B cell (primary cell): ENCODE measurements around the gene PLPPR5. TPM values are rescaled to one million over a fixed set of nuclear protein-coding genes. Genes with fewer than 3 reads are reported as not detected.

Source experiments
- ATAC-seq: fragments of 200-7000 bp; cut with Tn5 transposase; one replicate; pipeline ENCODE4 v1.10.0; 2021; ENCODE audit warnings: low read depth, mild to moderate bottlenecking, moderate number of reproducible peaks, moderate library complexity
- CTCF ChIA-PET: fragments of 350-600 bp; sonication (Branson Sonifier 250); formaldehyde crosslinking; loops from one replicate; lab custom pipeline; 2021; ENCODE audit warnings: antibody characterized with exemption, inconsistent platforms; lab: Charles Lee
- POLR2A ChIA-PET: fragments of 350-600 bp; sonication (Branson Sonifier 250); formaldehyde crosslinking; loops from one replicate; lab custom pipeline; 2021; ENCODE audit warnings: antibody characterized with exemption; lab: Charles Lee
- DNase-seq: peaks from one replicate; pipeline ENCODE4 v3.0.0; 2013
- H2AFZ ChIP-seq: 2 replicates; pipeline ENCODE4 v1.6.1; 2012; ENCODE audit warnings: mild to moderate bottlenecking, low read depth, low read length; ENCODE audit not compliant: insufficient read depth, poor library complexity, severe bottlenecking
- H3K27ac ChIP-seq, 2 donors: 1 replicate in 1 of 2; 2 replicates in 1 of 2; pipeline ENCODE4 v1.5.1; 2012 to 2013; ENCODE audit warnings: low read length in 2 of 2, mild to moderate bottlenecking in 2 of 2, moderate library complexity in 1 of 2
- H3K27me3 ChIP-seq, 4 experiments: fragments of 200-600 bp in 1 of 4; sonication (generic) in 1 of 4; replicated peaks in 1 of 4; 1 replicate in 2 of 4; 2 replicates in 2 of 4; pipeline versions ENCODE4 v1.6.1 to v1.7.0; 2013 to 2016; ENCODE audit warnings: low read length in 3 of 4, mild to moderate bottlenecking in 2 of 4, mixed read lengths in 1 of 4, moderate library complexity in 1 of 4; ENCODE audit not compliant: insufficient read depth in 4 of 4, control insufficient read depth in 3 of 4; ENCODE audit errors: control extremely low read depth in 1 of 4
- H3K36me3 ChIP-seq, 2 experiments: replicated peaks in 1 of 2; 1 replicate in 1 of 2; 2 replicates in 1 of 2; pipeline versions ENCODE4 v1.6.1 to v1.7.1; 2013; ENCODE audit warnings: low read length in 1 of 2; ENCODE audit not compliant: insufficient read depth in 2 of 2, control insufficient read depth in 1 of 2; ENCODE audit errors: control extremely low read depth in 1 of 2, extremely low read depth in 1 of 2
- H3K4me1 ChIP-seq, 2 donors: fragments of 200-600 bp in 1 of 2; sonication (generic) in 1 of 2; 1 replicate in 1 of 2; 2 replicates in 1 of 2; pipeline versions ENCODE4 v1.5.1 to v1.6.1; 2013 to 2017; ENCODE audit warnings: low read length in 2 of 2; ENCODE audit not compliant: control insufficient read depth in 2 of 2, insufficient read depth in 2 of 2
- H3K4me2 ChIP-seq: replicated peaks from 2 replicates; pipeline ENCODE3; 2012; ENCODE audit warnings: mild to moderate bottlenecking, low read depth, low read length; ENCODE audit not compliant: poor library complexity, severe bottlenecking
- H3K4me3 ChIP-seq, 5 experiments: fragments of 200-600 bp in 1 of 5; sonication (generic) in 1 of 5; 1 replicate in 3 of 5; 2 replicates in 2 of 5; pipeline versions ENCODE4 v1.5.1 to v1.7.0; 2011 to 2016; ENCODE audit warnings: low read length in 4 of 5, mild to moderate bottlenecking in 4 of 5, low read depth in 2 of 5, control low read depth in 1 of 5, moderate library complexity in 1 of 5; ENCODE audit not compliant: insufficient read depth in 1 of 5; ENCODE audit errors: control extremely low read depth in 1 of 5, extremely low read depth in 1 of 5
- H3K79me2 ChIP-seq: fragments of 200-600 bp; sonication (generic); one replicate; pipeline ENCODE4 v1.6.0; 2016; ENCODE audit warnings: low read length; ENCODE audit not compliant: control insufficient read depth, insufficient read depth
- H3K9ac ChIP-seq: fragments of 200-600 bp; sonication (generic); 2 replicates; pipeline ENCODE4 v1.6.1; 2017; ENCODE audit warnings: mild to moderate bottlenecking, low read length, moderate library complexity
- H3K9me3 ChIP-seq, 3 donors: one replicate each; pipeline versions ENCODE4 v1.6.1 to v1.7.1; 2013; ENCODE audit warnings: low read length in 2 of 3; ENCODE audit not compliant: control insufficient read depth in 2 of 3, insufficient read depth in 1 of 3; ENCODE audit errors: control extremely low read depth in 1 of 3
- H4K20me1 ChIP-seq: 2 replicates; pipeline ENCODE4 v1.6.0; 2012; ENCODE audit warnings: mild to moderate bottlenecking, low read length; ENCODE audit not compliant: insufficient read depth, control insufficient read depth, poor library complexity, severe bottlenecking
- H3K27ac Mint-ChIP-seq: one replicate; pipeline ENCODE4 v1.8.0; 2021; ENCODE audit warnings: mixed read lengths
- H3K27me3 Mint-ChIP-seq: one replicate; pipeline ENCODE4 v1.8.0; 2021; ENCODE audit warnings: mixed read lengths
- H3K4me1 Mint-ChIP-seq: one replicate; pipeline ENCODE4 v1.8.0; 2021; ENCODE audit warnings: mixed read lengths
- H3K4me3 Mint-ChIP-seq: one replicate; pipeline ENCODE4 v1.8.0; 2021; ENCODE audit warnings: mixed read lengths
- H3K9me3 Mint-ChIP-seq: one replicate; pipeline ENCODE4 v1.8.0; 2022; ENCODE audit warnings: mixed read lengths; ENCODE audit not compliant: insufficient read depth
- CTCF ChIP-seq: fragments of 200-600 bp; IDR thresholded peaks from one replicate; pipeline ENCODE4 v1.8.0; 2022; ENCODE audit warnings: antibody characterized with exemption, mild to moderate bottlenecking
- EZH2 ChIP-seq: IDR thresholded peaks from 2 replicates; pipeline ENCODE4 v1.6.1; 2012; ENCODE audit warnings: borderline replicate concordance, low read depth, mild to moderate bottlenecking, moderate library complexity, low read length; ENCODE audit not compliant: insufficient read depth, poor library complexity, severe bottlenecking
- WGBS: methylation state at CpG from one replicate; pipeline ENCODE4 v1.1.5; 2013; ENCODE audit warnings: missing lambda C conversion rate; ENCODE audit not compliant: insufficient coverage; 5-methylcytosine and 5-hydroxymethylcytosine counted together
- intact Hi-C: fragments of 100-400 bp; cut with micrococcal nuclease; formaldehyde crosslinking; loops from one replicate; pipeline ENCODE4 v1.10.0; 2022
- polyA plus RNA-seq: library from polyadenylated mRNA; depleted of rRNA; stranded (reverse); fragments of >200 nt; gene quantifications from 2 replicates; pipeline ENCODE4 v1.2.3, GENCODE V29; 2012
- total RNA-seq, 2 donors: library from RNA; stranded (reverse); fragments of 120-200 nt in 1 of 2; gene quantifications; 1 replicate in 1 of 2; 2 replicates in 1 of 2; pipeline versions ENCODE4 v1.2.3 to v1.2.4, GENCODE V29; 2013 to 2022

The PLPPR5 gene
- total and polyA plus RNA-seq, 2 donors (not counting 1 experiment from before 2014, with no cell fraction given) = not detected

DNA sequence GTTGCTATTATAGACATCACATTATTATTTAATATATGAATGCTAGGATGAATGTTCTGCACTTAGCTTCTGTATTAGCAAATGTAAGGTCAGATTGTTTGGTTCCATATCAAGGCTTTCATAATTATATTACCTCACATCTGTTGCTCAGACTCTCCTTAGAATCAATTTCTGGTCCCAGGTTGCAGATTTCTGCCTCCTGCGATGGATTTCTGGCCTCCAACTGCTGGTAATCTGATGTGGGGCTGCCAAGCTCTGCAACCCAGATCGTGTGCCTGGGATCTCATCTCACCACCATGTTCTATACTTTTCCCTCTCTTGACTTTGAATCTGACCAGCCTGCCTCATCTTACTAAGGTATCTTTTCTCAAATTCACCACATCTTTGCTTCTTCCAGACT, 25.2 kb downstream of the PLPPR5 start:
- TF ChIP-seq EZH2 (no peak), CTCF (no peak)
- ChIA-PET POLR2A (no interaction called here), CTCF (no interaction called here)
- Histone ChIP-seq H3K9me3 (no peaks in the 10 kb centered on the region), H2AFZ (no peak overlapping the region), H3K4me3 (no peak overlapping the region), H4K20me1 (no peaks in the 10 kb centered on the region), H3K36me3 (no peaks in the 10 kb centered on the region), H3K79me2 (no peaks in the 10 kb centered on the region), H3K9ac (no peak overlapping the region), H3K27me3 (no peaks in the 10 kb centered on the region), H3K4me2 (no peak overlapping the region), H3K27ac (no peak overlapping the region), H3K4me1 (no peaks in the 10 kb centered on the region)
- no peak overlapping the region for H3K4me3 Mint-ChIP-seq
- H3K4me1 Mint-ChIP-seq = no peaks in the 10 kb centered on the region
- H3K27me3 Mint-ChIP-seq = no peaks in the 10 kb centered on the region
- DNase-seq = no peak
- no peaks in the 10 kb centered on the region for H3K9me3 Mint-ChIP-seq
- H3K27ac Mint-ChIP-seq = no peak overlapping the region
- 80% methylated on average over 2 of the region's 2 CpGs for WGBS
- intact Hi-C loops = no loop called here
- ATAC-seq = no peak

DNA sequence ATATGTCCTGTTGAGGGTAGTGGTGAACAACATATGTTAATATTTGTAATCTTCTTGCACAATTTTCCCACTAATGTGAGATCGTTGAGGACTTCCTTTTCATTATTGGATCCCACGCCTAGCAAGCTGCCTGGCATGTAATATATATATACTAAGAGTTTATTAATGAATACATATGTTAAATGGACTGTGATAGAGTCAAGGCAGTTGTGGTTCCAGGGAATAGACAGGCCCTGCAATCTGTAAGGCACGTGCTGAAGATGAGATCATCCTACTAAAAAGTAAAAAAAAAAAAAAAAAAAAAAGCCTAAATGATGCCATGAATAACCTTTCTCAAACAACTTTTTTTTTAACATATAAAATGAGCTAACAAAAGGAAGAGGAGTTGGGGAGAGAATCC, 28.9 kb downstream of the PLPPR5 start:
- no CpG with 5 or more reads among the region's 3 CpGs for WGBS
- intact Hi-C loops = no loop called here
- Mint-ChIP-seq H3K4me3 (no peak overlapping the region), H3K4me1 (no peaks in the 10 kb centered on the region), H3K27ac (no peak overlapping the region), H3K27me3 (no peaks in the 10 kb centered on the region), H3K9me3 (no peaks in the 10 kb centered on the region)
- Histone ChIP-seq H3K9ac (no peak overlapping the region), H3K4me2 (no peak overlapping the region), H4K20me1 (no peaks in the 10 kb centered on the region), H3K4me3 (no peak overlapping the region), H3K36me3 (no peaks in the 10 kb centered on the region), H3K27ac (no peak overlapping the region), H3K4me1 (no peaks in the 10 kb centered on the region), H3K79me2 (no peaks in the 10 kb centered on the region), H3K27me3 (no peaks in the 10 kb centered on the region), H2AFZ (no peak overlapping the region), H3K9me3 (no peaks in the 10 kb centered on the region)
- CTCF ChIA-PET = interaction anchor here (1.5 kb wide), 1 partner anchor 10 kb away, joined by 4 read pairs; no protein-coding TSS in a partner anchor
- DNase-seq (no peak), ATAC-seq (no peak)
- TF ChIP-seq CTCF = no peak
- TF ChIP-seq EZH2 = no peak
- POLR2A ChIA-PET = no interaction called here
